Right renal pelvis (tissue), 4 donors: ENCODE measurements around the gene LCN9. TPM values are rescaled to one million over a fixed set of nuclear protein-coding genes. Genes with fewer than 3 reads are reported as not detected.
"Not testable (repeated sequence)": the region's sequence is repeated elsewhere in the genome, so short reads cannot be mapped to it uniquely, and the experiment has no call there.

Source experiments
- DNase-seq, 4 donors: peaks; one replicate each; pipeline ENCODE4 v3.0.0-alpha.2; 2013; ENCODE audit warnings: low read depth in 4 of 4, low spot score in 3 of 4, missing footprints in 1 of 4
- polyA plus RNA-seq, 4 donors: library from polyadenylated mRNA; unstranded; fragments of 120-200 nt; gene quantifications; one replicate each; pipeline ENCODE4 v1.2.1, GENCODE V29; 2013; ENCODE audit not compliant: insufficient read length in 4 of 4

LCN9 gene
- polyA plus RNA-seq, 4 donors = not detected

- DNase-seq = no peak
These were observed 18.4 kb upstream of the LCN9 start for GRCh38 chr9:135644631-135645218.

GRCh38 chr9:135647884-135648283 is 15.2 kb upstream of the LCN9 start:
- DNase-seq = no peak

- DNase-seq = no peak
These were observed 14.4 kb upstream of the LCN9 start for GRCh38 chr9:135648494-135649410.

- DNase-seq = no peak
These were observed 13.6 kb upstream of the LCN9 start for GRCh38 chr9:135649508-135649907.

- no peak for DNase-seq
These were observed 12.7 kb upstream of the LCN9 start for GRCh38 chr9:135650408-135650807.

- DNase-seq = no peak
These were observed 7.8 kb upstream of the LCN9 start for GRCh38 chr9:135655317-135655716.

- DNase-seq = no peak
These were observed 5.7 kb upstream of the LCN9 start for GRCh38 chr9:135657416-135657815.

- no peak for DNase-seq
These were observed 3.9 kb upstream of the LCN9 start for GRCh38 chr9:135659252-135659651.

- no peak for DNase-seq
These were observed 2.7 kb upstream of the LCN9 start for GRCh38 chr9:135660407-135660806.

- peak in 2 of 4 donors; percentile 4 to 7 for DNase-seq
These were observed 1.1 kb upstream of the LCN9 start for GRCh38 chr9:135661816-135662560.

- no peak for DNase-seq
These were observed 302 bp downstream of the LCN9 start for GRCh38 chr9:135663451-135663770.

- no peak for DNase-seq
These were observed 748 bp downstream of the LCN9 start for GRCh38 chr9:135663857-135664256.

GRCh38 chr9:135664266-135664665 is 1.2 kb downstream of the LCN9 start:
- DNase-seq = no peak

- no peak for DNase-seq
These were observed 2.0 kb downstream of the LCN9 start for GRCh38 chr9:135664801-135665794.

GRCh38 chr9:135665795-135666189 is 2.7 kb downstream of the LCN9 start:
- no peak for DNase-seq

- no peak for DNase-seq
These were observed 3.7 kb downstream of the LCN9 start for GRCh38 chr9:135666534-135667462.

- DNase-seq = no peak
These were observed 4.4 kb downstream of the LCN9 start for GRCh38 chr9:135667463-135668001.

- not testable (repeated sequence) for DNase-seq
These were observed 5.9 kb downstream of the LCN9 start for GRCh38 chr9:135669018-135669417.
